ENCODE measurements around the gene CNST.
"Not testable (repeated sequence)": the region's sequence is repeated elsewhere in the genome, so short reads cannot be mapped to it uniquely, and the experiment has no call there.

Gene CNST

GRCh38 chr1:246631426-246631825, 65.2 kb downstream of the CNST start:
- DNase-seq, result no peak

- no peak for DNase-seq
Observed at GRCh38 chr1:246632281-246633168, 66.3 kb downstream of the CNST start.

- DNase-seq, result not testable (repeated sequence)
Observed at GRCh38 chr1:246634659-246635058, 68.4 kb downstream of the CNST start.

- DNase-seq, result no peak
Observed at GRCh38 chr1:246638941-246639655, 72.8 kb downstream of the CNST start.

GRCh38 chr1:246639732-246640131, 73.5 kb downstream of the CNST start:
- no peak for DNase-seq

- no peak for DNase-seq
Observed at GRCh38 chr1:246640747-246641146, 74.5 kb downstream of the CNST start.

- no peak for DNase-seq
Observed at GRCh38 chr1:246641394-246641793, 75.1 kb downstream of the CNST start.

GRCh38 chr1:246642719-246643118, 76.5 kb downstream of the CNST start:
- DNase-seq, result no peak

- no peak for DNase-seq
Observed at GRCh38 chr1:246647113-246647512, 80.9 kb downstream of the CNST start.

GRCh38 chr1:246647513-246647912, 81.3 kb downstream of the CNST start:
- no peak for DNase-seq

GRCh38 chr1:246651012-246651695, 84.9 kb downstream of the CNST start:
- no peak for DNase-seq

- DNase-seq, result no peak
Observed at GRCh38 chr1:246658567-246658966, 92.3 kb downstream of the CNST start.

GRCh38 chr1:246659594-246660140, 93.4 kb downstream of the CNST start:
- DNase-seq, result no peak

- no peak for DNase-seq
Observed at GRCh38 chr1:246661451-246661850, 95.2 kb downstream of the CNST start.

GRCh38 chr1:246667773-246668172, 101.5 kb downstream of the CNST start:
- DNase-seq, result no peak

GRCh38 chr1:246669659-246670058, 103.4 kb downstream of the CNST start:
- DNase-seq, result no peak

- no peak for DNase-seq
Observed at GRCh38 chr1:246674049-246674448, 107.8 kb downstream of the CNST start.

GRCh38 chr1:246677842-246678241, 111.6 kb downstream of the CNST start:
- no peak for DNase-seq

- DNase-seq, result no peak
Observed at GRCh38 chr1:246678816-246679793, 112.8 kb downstream of the CNST start.

- DNase-seq, result no peak
Observed at GRCh38 chr1:246679794-246680177, 113.5 kb downstream of the CNST start.

GRCh38 chr1:246680190-246680589, 113.9 kb downstream of the CNST start:
- no peak for DNase-seq

GRCh38 chr1:246680696-246681130, 114.5 kb downstream of the CNST start:
- DNase-seq, result no peak

Measured in stimulated activated CD4-positive, alpha-beta T cell treated with anti-CD3 and anti-CD28 coated beads, Interleukin-1b, Interleukin-23, amount 100 ng/mL, for 48 hours (primary cell).